IMR-90 (cell line): ENCODE measurements around the gene DUSP8. TPM values are rescaled to one million over a fixed set of nuclear protein-coding genes. Genes with fewer than 3 reads are reported as not detected.
A peak's percentile ranks its signal among the peaks of the same experiment; 100 is the strongest.

Experiments
- ATAC-seq: fragments of 200-7000 bp; cut with Tn5 transposase; 2 replicates; pipeline ENCODE4 v1.9.1; 2020; ENCODE audit warnings: low read depth, mild to moderate bottlenecking, moderate library complexity
- BruUV-seq: library from RNA; stranded (reverse); fragments of 400-500 nt; replicated peaks from 2 replicates; lab custom pipeline; 2021; lab: Mats Ljungman, UMichigan
- CTCF ChIA-PET: fragments of 300-600 bp; formaldehyde crosslinking; extraction: SDS; loops from one replicate; lab custom pipeline; 2021; ENCODE audit warnings: antibody characterized with exemption; lab: Yijun Ruan, JAX
- POLR2A ChIA-PET: fragments of 300-600 bp; sonication (Branson Sonifier 250); formaldehyde crosslinking; loops from one replicate; lab custom pipeline; 2022; ENCODE audit warnings: antibody characterized with exemption; ENCODE audit not compliant: unreplicated experiment; lab: Charles Lee
- DNase-seq: peaks from one replicate; pipeline ENCODE4 v3.0.0; 2013
- H2AFZ ChIP-seq: replicated peaks from 2 replicates; pipeline ENCODE3; 2013; ENCODE audit warnings: low read length, mild to moderate bottlenecking; ENCODE audit not compliant: poor library complexity
- H2AK5ac ChIP-seq: 2 replicates; pipeline ENCODE4 v1.6.1; 2013; ENCODE audit warnings: low read depth, low read length, inconsistent platforms
- H2AK9ac ChIP-seq: replicated peaks from 2 replicates; pipeline ENCODE3; 2013; ENCODE audit warnings: mild to moderate bottlenecking, low read depth, low read length, moderate library complexity; ENCODE audit not compliant: poor library complexity
- H2BK120ac ChIP-seq: 2 replicates; pipeline ENCODE4 v1.6.1; 2013; ENCODE audit warnings: low read depth, low read length, inconsistent platforms
- H2BK15ac ChIP-seq: 3 replicates; pipeline ENCODE4 v1.6.1; 2013; ENCODE audit warnings: low read depth, low read length, inconsistent platforms
- H2BK20ac ChIP-seq: 2 replicates; pipeline ENCODE4 v1.6.1; 2013; ENCODE audit warnings: low read depth, mild to moderate bottlenecking, inconsistent platforms, low read length, moderate library complexity
- H2BK5ac ChIP-seq: 2 replicates; pipeline ENCODE4 v1.6.1; 2013; ENCODE audit warnings: mild to moderate bottlenecking, low read depth, low read length, inconsistent platforms; ENCODE audit not compliant: poor library complexity, severe bottlenecking
- H3K14ac ChIP-seq: replicated peaks from 2 replicates; pipeline ENCODE4 v1.6.1; 2013; ENCODE audit warnings: low read depth, low read length, inconsistent platforms
- H3K18ac ChIP-seq: 2 replicates; pipeline ENCODE4 v1.6.1; 2013; ENCODE audit warnings: low read depth, low read length, control low read depth
- H3K23ac ChIP-seq: 2 replicates; pipeline ENCODE4 v1.6.1; 2013; ENCODE audit warnings: low read depth, low read length, inconsistent platforms
- H3K27ac ChIP-seq: 2 replicates; pipeline ENCODE4 v1.5.1; 2013; ENCODE audit warnings: mild to moderate bottlenecking, control low read depth, low read length; ENCODE audit not compliant: insufficient read depth
- H3K27me3 ChIP-seq: 2 replicates; pipeline ENCODE4 v1.6.1; 2013; ENCODE audit warnings: low read length; ENCODE audit not compliant: control insufficient read depth, insufficient read depth
- H3K36me3 ChIP-seq: 2 replicates; pipeline ENCODE4 v1.6.1; 2013; ENCODE audit warnings: low read length, mixed read lengths; ENCODE audit not compliant: control insufficient read depth, insufficient read depth
- H3K4ac ChIP-seq: 2 replicates; pipeline ENCODE4 v1.6.1; 2013; ENCODE audit warnings: low read depth, low read length, inconsistent platforms
- H3K4me1 ChIP-seq: 2 replicates; pipeline ENCODE4 v1.6.1; 2013; ENCODE audit warnings: low read length, mixed read lengths; ENCODE audit not compliant: control insufficient read depth, insufficient read depth
- H3K4me2 ChIP-seq: 2 replicates; pipeline ENCODE4 v1.6.1; 2013; ENCODE audit warnings: low read depth, mild to moderate bottlenecking, control low read depth, low read length, moderate library complexity
- H3K4me3 ChIP-seq: 2 replicates; pipeline ENCODE4 v1.5.1; 2013; ENCODE audit warnings: low read depth, mild to moderate bottlenecking, control low read depth, low read length, moderate library complexity; ENCODE audit not compliant: insufficient read depth
- H3K56ac ChIP-seq: 2 replicates; pipeline ENCODE4 v1.6.1; 2013; ENCODE audit warnings: low read length, inconsistent platforms; ENCODE audit not compliant: insufficient read depth; ENCODE audit errors: extremely low read depth
- H3K79me1 ChIP-seq, 2 experiments: 2 replicates each; pipeline ENCODE4 v1.6.1; 2013; ENCODE audit warnings: low read length in 2 of 2, inconsistent platforms in 1 of 2, low read depth in 1 of 2
- H3K9ac ChIP-seq: 2 replicates; pipeline ENCODE4 v1.6.1; 2013; ENCODE audit warnings: low read depth, low read length, control low read depth
- H3K9me1 ChIP-seq: 2 replicates; pipeline ENCODE4 v1.6.1; 2013; ENCODE audit warnings: low read length, inconsistent platforms; ENCODE audit not compliant: insufficient read depth
- H3K9me3 ChIP-seq: 2 replicates; pipeline ENCODE4 v1.6.1; 2013; ENCODE audit warnings: low read length; ENCODE audit not compliant: control insufficient read depth, insufficient read depth
- H4K20me1 ChIP-seq: 2 replicates; pipeline ENCODE4 v1.6.1; 2013; ENCODE audit warnings: low read length, inconsistent platforms; ENCODE audit not compliant: insufficient read depth
- H4K5ac ChIP-seq: 2 replicates; pipeline ENCODE4 v1.6.1; 2013; ENCODE audit warnings: mild to moderate bottlenecking, low read depth, low read length, control low read depth
- H4K8ac ChIP-seq, 2 experiments: 2 replicates each; pipeline ENCODE4 v1.6.1; 2013; ENCODE audit warnings: low read depth in 2 of 2, low read length in 2 of 2, control low read depth in 1 of 2, inconsistent platforms in 1 of 2
- H4K91ac ChIP-seq: 2 replicates; pipeline ENCODE4 v1.6.1; 2013; ENCODE audit warnings: low read depth, low read length, inconsistent platforms; ENCODE audit not compliant: insufficient read depth
- MAZ ChIP-seq: IDR thresholded peaks from 2 replicates; pipeline ENCODE4 v1.6.1; 2012; ENCODE audit warnings: low read depth, mild to moderate bottlenecking, low read length, improper control_type of control experiment, moderate library complexity, borderline replicate concordance
- MXI1 ChIP-seq: IDR thresholded peaks from 2 replicates; pipeline ENCODE4 v1.6.1; 2012; ENCODE audit warnings: low read depth, mild to moderate bottlenecking, low read length, moderate library complexity, borderline replicate concordance
- RAD21 ChIP-seq: IDR thresholded peaks from 2 replicates; pipeline ENCODE4 v1.6.1; 2012; ENCODE audit warnings: low read length, improper control_type of control experiment
- RCOR1 ChIP-seq: IDR thresholded peaks from 2 replicates; pipeline ENCODE4 v1.6.1; 2012; ENCODE audit warnings: mild to moderate bottlenecking, low read length, improper control_type of control experiment; ENCODE audit not compliant: insufficient replicate concordance
- SMC3 ChIP-seq: fragments of 150-350 bp; IDR thresholded peaks from 2 replicates; pipeline ENCODE4 v1.6.1; 2016; ENCODE audit warnings: low read depth, mild to moderate bottlenecking, antibody characterized with exemption, low read length, moderate library complexity
- WGBS, 2 experiments: methylation state at CpG; one replicate each; pipeline versions ENCODE4 v1.1.5 to v1.1.7; 2013; ENCODE audit warnings: missing lambda C conversion rate in 2 of 2; ENCODE audit not compliant: insufficient read length in 1 of 2; ENCODE audit errors: extremely low coverage in 2 of 2; 5-methylcytosine and 5-hydroxymethylcytosine counted together
- dilution Hi-C: fragments of 300-500 bp; cut with HindIII; formaldehyde crosslinking; loops from one replicate; pipeline ENCODE4 v1.14.3; 2018; ENCODE audit warnings: low sequenced_read_pairs; ENCODE audit not compliant: unreplicated experiment
- in situ Hi-C: fragments of 300-500 bp; cut with MboI; formaldehyde crosslinking; loops from 3 replicates; pipeline ENCODE4 v1.14.3; 2019; ENCODE audit warnings: low sequenced_read_pairs, inconsistent platforms, mixed read lengths
- intact Hi-C: fragments of 100-400 bp; cut with micrococcal nuclease; formaldehyde crosslinking; loops from 2 replicates; pipeline ENCODE4 v1.10.0; 2022
- polyA plus RNA-seq, 3 experiments: library from polyadenylated mRNA; depleted of rRNA; stranded (reverse); fragments of >200 nt; gene quantifications; 2 replicates each; pipeline ENCODE4 v1.2.3, GENCODE V29; 2012; ENCODE audit warnings: low replicate concordance in 1 of 3
- total RNA-seq: library from RNA; depleted of rRNA; stranded (reverse); fragments of >200 nt; gene quantifications from 2 replicates; pipeline ENCODE4 v1.2.3, GENCODE V29; 2012
- TF ChIP-seq, protein P1 (sequence below): conservative IDR thresholded peaks from 2 replicates; pipeline ENCODE4 v1.5.1; 2012; ENCODE audit warnings: mild to moderate bottlenecking, low read depth, low read length, improper control_type of control experiment

Gene DUSP8
- total and polyA plus RNA-seq, 2 of the 4 experiments (the other 2 are of a cell fraction), result 0.72 to 4.2 TPM

DNA sequence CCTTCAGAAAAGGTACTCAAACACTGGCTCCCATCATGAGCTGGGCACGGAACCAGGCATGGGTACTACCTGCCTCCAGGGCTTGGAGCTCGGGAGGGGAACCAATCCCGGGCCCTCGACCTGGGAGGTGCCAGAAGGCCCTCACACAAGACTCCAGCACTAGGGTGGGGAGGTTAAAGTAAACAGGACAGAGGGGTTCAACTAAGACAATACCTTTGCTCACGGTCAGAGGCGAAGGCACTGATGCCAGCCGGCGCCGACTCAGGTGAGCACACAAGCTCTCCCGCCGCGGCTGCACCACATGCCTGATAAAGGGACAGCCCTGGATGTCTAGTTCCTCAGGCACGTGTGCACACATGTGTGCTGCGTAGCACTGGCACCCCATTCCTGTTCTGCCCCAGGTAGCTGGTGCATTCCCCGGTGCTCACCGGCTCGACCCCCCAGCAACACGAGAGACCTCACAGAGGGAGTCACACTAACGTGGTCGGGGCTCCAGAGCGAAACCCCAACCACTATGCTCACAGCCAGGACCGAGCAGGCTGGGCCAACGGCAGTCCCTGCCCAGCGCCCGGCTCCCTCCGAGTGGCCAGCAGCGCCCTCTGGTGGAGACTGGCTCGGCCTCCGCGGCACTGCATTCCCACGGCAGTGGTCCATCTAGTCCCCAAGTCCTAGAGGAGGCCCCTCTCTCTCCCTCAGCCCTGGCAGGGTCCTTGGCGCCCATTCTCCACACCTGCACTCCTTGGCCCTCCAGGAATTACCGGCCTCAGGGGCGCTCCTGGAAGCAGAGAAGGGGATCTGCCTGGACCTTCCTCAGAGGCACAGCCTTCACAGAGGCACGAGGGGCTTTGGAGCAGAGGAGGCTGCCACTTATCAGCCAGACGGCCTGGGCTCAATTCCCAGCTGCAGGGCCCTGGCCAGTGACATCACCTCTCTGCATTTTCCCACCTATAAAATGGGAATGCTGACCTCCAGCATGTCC, 56.7 kb downstream of the DUSP8 start:
- Histone ChIP-seq H3K36me3 (no peaks in the 10 kb centered on the region), H4K20me1 (peaks cover 86% of the 10 kb centered on the region), H3K4me3 (no peak overlapping the region), H3K9ac (no peak overlapping the region), H2AK5ac (0 out of 2 replicates have a peak overlapping the region, but pooled peaks have one; percentile 35), H2BK5ac (no peak overlapping the region), H4K8ac (no peak overlapping the region), H3K23ac (no peak overlapping the region), H2BK120ac (no peak overlapping the region), H4K91ac (no peak overlapping the region), H3K18ac (no peak overlapping the region), H2BK20ac (no peak overlapping the region), H3K4me2 (peak overlapping the region; percentile 71), H2BK15ac (no peak overlapping the region), H3K4me1 (peaks cover 13% of the 10 kb centered on the region), H2AFZ (peak overlapping the region; percentile 69), H3K27me3 (no peaks in the 10 kb centered on the region), H3K14ac (no peak overlapping the region), H3K9me3 (no peaks in the 10 kb centered on the region), H3K4ac (no peak overlapping the region), H3K56ac (no peak overlapping the region), H3K27ac (no peak overlapping the region), H3K9me1 (peaks cover 3% of the 10 kb centered on the region; the same call in 1 of the 2 replicates), H4K5ac (no peak overlapping the region), H3K79me1 (peaks cover 43 to 73% of the 10 kb centered on the region in 2 experiments), H2AK9ac (peak overlapping the region; percentile 62)
- WGBS, 2 experiments, result 55% methylated on average over 17 of the region's 36 CpGs; no CpG with 5 or more reads in 1 of the 2 experiments
- in situ Hi-C loops (loop anchor here (25.0 kb wide), 1 partner anchor 303 kb away; the partner anchor contains the start of gene MUC5B), dilution Hi-C loops (no loop called here), intact Hi-C loops (loop anchor here (1.0 kb wide), 4 partner anchors 222 to 401 kb away; no protein-coding TSS in a partner anchor)
- DNase-seq (peak; percentile 47), ATAC-seq (peak; percentile 92)
- no TSS peak for BruUV-seq
- ChIA-PET POLR2A (no interaction called here), CTCF (no interaction called here)
- TF ChIP-seq MXI1 (peak; percentile 32; the same call in 1 of the 2 replicates), RAD21 (peak; percentile 93), SMC3 (peak; percentile 87), MAZ (peak; percentile 57; the same call in 1 of the 2 replicates), RCOR1 (no peak)
- TF ChIP-seq, protein P1, sequence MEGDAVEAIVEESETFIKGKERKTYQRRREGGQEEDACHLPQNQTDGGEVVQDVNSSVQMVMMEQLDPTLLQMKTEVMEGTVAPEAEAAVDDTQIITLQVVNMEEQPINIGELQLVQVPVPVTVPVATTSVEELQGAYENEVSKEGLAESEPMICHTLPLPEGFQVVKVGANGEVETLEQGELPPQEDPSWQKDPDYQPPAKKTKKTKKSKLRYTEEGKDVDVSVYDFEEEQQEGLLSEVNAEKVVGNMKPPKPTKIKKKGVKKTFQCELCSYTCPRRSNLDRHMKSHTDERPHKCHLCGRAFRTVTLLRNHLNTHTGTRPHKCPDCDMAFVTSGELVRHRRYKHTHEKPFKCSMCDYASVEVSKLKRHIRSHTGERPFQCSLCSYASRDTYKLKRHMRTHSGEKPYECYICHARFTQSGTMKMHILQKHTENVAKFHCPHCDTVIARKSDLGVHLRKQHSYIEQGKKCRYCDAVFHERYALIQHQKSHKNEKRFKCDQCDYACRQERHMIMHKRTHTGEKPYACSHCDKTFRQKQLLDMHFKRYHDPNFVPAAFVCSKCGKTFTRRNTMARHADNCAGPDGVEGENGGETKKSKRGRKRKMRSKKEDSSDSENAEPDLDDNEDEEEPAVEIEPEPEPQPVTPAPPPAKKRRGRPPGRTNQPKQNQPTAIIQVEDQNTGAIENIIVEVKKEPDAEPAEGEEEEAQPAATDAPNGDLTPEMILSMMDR, result peak; percentile 94
